Endothelial cell of umbilical vein (primary cell): ENCODE data around the gene HSF2. TPM values are rescaled to one million over a fixed set of nuclear protein-coding genes. Genes with fewer than 3 reads are reported as not detected.

Source experiments
- BruUV-seq: library from RNA; stranded (reverse); fragments of 400-500 nt; replicated peaks from 2 replicates; lab custom pipeline; 2021; lab: Mats Ljungman, UMichigan
- CTCF ChIA-PET: fragments of 300-600, 350-600 bp; sonication (Branson Sonifier 250); formaldehyde crosslinking; loops from one replicate; lab custom pipeline; 2021; ENCODE audit warnings: antibody characterized with exemption, inconsistent platforms; lab: Charles Lee
- POLR2A ChIA-PET: fragments of 300-600, 350-600 bp; sonication (Branson Sonifier 250); formaldehyde crosslinking; loops from one replicate; lab custom pipeline; 2021; ENCODE audit warnings: antibody characterized with exemption, inconsistent platforms; lab: Charles Lee
- DNase-seq: peaks from one replicate; pipeline ENCODE4 v3.0.0-alpha.2; 2011; ENCODE audit warnings: low read depth, low spot score
- FAIRE-seq: peaks from 2 replicates; lab custom pipeline; 2011; peaks lifted over from hg19 to GRCh38; lab: Jason Lieb, UNC
- H2AFZ ChIP-seq: 2 replicates; pipeline ENCODE4 v1.6.0; 2012; ENCODE audit warnings: low read depth, low read length, control low read depth, inconsistent platforms
- H3K27ac ChIP-seq: 2 replicates; pipeline ENCODE4 v1.5.1; 2011; ENCODE audit warnings: low read depth, mild to moderate bottlenecking, control low read depth, low read length, moderate library complexity; ENCODE audit not compliant: insufficient read depth
- H3K27me3 ChIP-seq, 2 experiments: 2 replicates each; pipeline versions ENCODE4 v1.6.0 to v1.6.1; 2011; ENCODE audit warnings: low read length in 2 of 2, mixed read lengths in 1 of 2; ENCODE audit not compliant: control insufficient read depth in 2 of 2, insufficient read depth in 2 of 2
- H3K36me3 ChIP-seq, 2 experiments: 2 replicates in 1 of 2; 3 replicates in 1 of 2; pipeline ENCODE4 v1.5.1; 2011; ENCODE audit warnings: low read length in 2 of 2, mild to moderate bottlenecking in 1 of 2, moderate library complexity in 1 of 2; ENCODE audit not compliant: control insufficient read depth in 2 of 2, insufficient read depth in 2 of 2; ENCODE audit errors: extremely low read depth in 1 of 2
- H3K4me1 ChIP-seq: 3 replicates; pipeline ENCODE4 v1.5.1; 2011; ENCODE audit warnings: mild to moderate bottlenecking, low read length; ENCODE audit not compliant: control insufficient read depth, insufficient read depth; ENCODE audit errors: extremely low read depth
- H3K4me2 ChIP-seq: 2 replicates; pipeline ENCODE4 v1.6.1; 2011; ENCODE audit warnings: low read length, control low read depth, mixed read lengths; ENCODE audit not compliant: insufficient read depth
- H3K4me3 ChIP-seq, 3 experiments: fragments of 200-600 bp in 1 of 3; sonication (generic), shearing (Covaris generic) in 1 of 3; replicated peaks in 1 of 3; 2 replicates each; pipeline ENCODE4 v1.5.1; 2011 to 2016; ENCODE audit warnings: control low read depth in 3 of 3, low read length in 3 of 3, mild to moderate bottlenecking in 2 of 3, inconsistent platforms in 1 of 3, low read depth in 1 of 3, moderate library complexity in 1 of 3; ENCODE audit not compliant: insufficient read depth in 1 of 3
- H3K79me2 ChIP-seq: 2 replicates; pipeline ENCODE4 v1.6.0; 2012; ENCODE audit warnings: low read length, inconsistent platforms; ENCODE audit not compliant: control insufficient read depth, insufficient read depth
- H3K9ac ChIP-seq: replicated peaks from 2 replicates; pipeline ENCODE3; 2011; ENCODE audit warnings: low read length, control low read depth; ENCODE audit not compliant: insufficient read depth; ENCODE audit errors: extremely low read depth
- H3K9me1 ChIP-seq: replicated peaks from 3 replicates; pipeline ENCODE4 v1.6.0; 2011; ENCODE audit warnings: mild to moderate bottlenecking, low read length; ENCODE audit not compliant: control insufficient read depth, insufficient read depth; ENCODE audit errors: extremely low read depth
- H3K9me3 ChIP-seq: replicated peaks from 2 replicates; pipeline ENCODE4 v1.5.1; 2012; ENCODE audit warnings: low read length, inconsistent platforms; ENCODE audit not compliant: control insufficient read depth, insufficient read depth
- H4K20me1 ChIP-seq: replicated peaks from 2 replicates; pipeline ENCODE3; 2011; ENCODE audit warnings: mild to moderate bottlenecking, low read length; ENCODE audit not compliant: control insufficient read depth, insufficient read depth; ENCODE audit errors: extremely low read depth
- CTCF ChIP-seq, 2 donors: IDR thresholded peaks; 1 replicate in 1 of 2; 2 replicates in 1 of 2; pipeline ENCODE4 v1.5.1; 2011; ENCODE audit warnings: low read length in 2 of 2, mild to moderate bottlenecking in 2 of 2, moderate library complexity in 2 of 2, control low read depth in 1 of 2, inconsistent platforms in 1 of 2, low read depth in 1 of 2; ENCODE audit not compliant: insufficient read depth in 1 of 2; ENCODE audit errors: extremely low read depth in 1 of 2
- EZH2 ChIP-seq: IDR thresholded peaks from 2 replicates; pipeline ENCODE4 v1.6.1; 2012; ENCODE audit warnings: borderline replicate concordance, low read depth, mild to moderate bottlenecking, moderate library complexity, low read length, inconsistent platforms; ENCODE audit not compliant: severe bottlenecking
- FOS ChIP-seq: IDR thresholded peaks from 2 replicates; pipeline ENCODE4 v1.6.1; 2011; ENCODE audit warnings: mild to moderate bottlenecking, low read length, moderate library complexity, borderline replicate concordance; ENCODE audit not compliant: insufficient read depth
- GATA2 ChIP-seq: IDR thresholded peaks from 2 replicates; pipeline ENCODE4 v1.7.0; 2011; ENCODE audit warnings: low read depth, mild to moderate bottlenecking, moderate library complexity, mixed read lengths, low read length; ENCODE audit not compliant: insufficient read length, insufficient read depth
- JUN ChIP-seq: IDR thresholded peaks from 2 replicates; pipeline ENCODE4 v1.6.1; 2011; ENCODE audit warnings: borderline replicate concordance, low read depth; ENCODE audit not compliant: insufficient read length, insufficient read depth
- MAX ChIP-seq: IDR thresholded peaks from 2 replicates; pipeline ENCODE4 v1.6.1; 2011; ENCODE audit not compliant: insufficient read depth, insufficient read length
- MYC ChIP-seq: IDR thresholded peaks from one replicate; pipeline ENCODE4 v1.6.1; 2011; ENCODE audit warnings: mild to moderate bottlenecking, low read depth, low read length
- POLR2A ChIP-seq: IDR thresholded peaks from 2 replicates; pipeline ENCODE4 v1.6.1; 2012; ENCODE audit warnings: low read depth, mild to moderate bottlenecking, control low read depth, low read length
- POLR2AphosphoS5 ChIP-seq: IDR thresholded peaks from 2 replicates; pipeline ENCODE4 v1.6.1; 2012; ENCODE audit warnings: low read depth, mild to moderate bottlenecking, control low read depth, low read length, moderate library complexity; ENCODE audit not compliant: insufficient read depth
- dilution Hi-C: fragments of 300-500 bp; cut with MboI; formaldehyde crosslinking; loops from one replicate; pipeline ENCODE4 v1.15.0; 2019; ENCODE audit warnings: low sequenced_read_pairs; ENCODE audit not compliant: extremely low pct_ligation_motif_present
- intact Hi-C: fragments of 100-400 bp; cut with micrococcal nuclease; formaldehyde crosslinking; loops from one replicate; pipeline ENCODE4 v1.10.0; 2022
- polyA plus RNA-seq, 4 experiments: library from polyadenylated mRNA; depleted of rRNA in 3 of 4; stranded (reverse) in 3 of 4; unstranded in 1 of 4; fragments of >200 nt; gene quantifications; 2 replicates each; pipeline versions ENCODE4 v1.2.1 to v1.2.3, GENCODE V29; 2011 to 2012; ENCODE audit warnings: missing spikeins in 1 of 4
- total RNA-seq: library from RNA; stranded (reverse); gene quantifications from 2 replicates; pipeline ENCODE4 v1.2.3, GENCODE V29; 2021

Gene HSF2
- total and polyA plus RNA-seq, 2 donors (not counting 3 experiments of a cell fraction or from before 2014, with no cell fraction given) = 8.0 to 13.3 TPM

- H3K9ac ChIP-seq = no peak overlapping the region
- no peaks in the 10 kb centered on the region for H4K20me1 ChIP-seq
- FAIRE-seq (no peak), DNase-seq (no peak)
- H3K27ac ChIP-seq = no peak overlapping the region
- CTCF ChIA-PET = no interaction called here
- no peak overlapping the region for H3K4me2 ChIP-seq
- H3K27me3 ChIP-seq = no peaks in the 10 kb centered on the region
- no peak overlapping the region for H2AFZ ChIP-seq
- no peaks in the 10 kb centered on the region for H3K4me1 ChIP-seq
- H3K36me3 ChIP-seq = peaks cover 0 to 4% of the 10 kb centered on the region in 2 experiments
- intact Hi-C loops = loop anchor here (1.0 kb wide), 1 partner anchor 9 kb away; no protein-coding TSS in a partner anchor
- POLR2A ChIA-PET = no interaction called here
- no peak overlapping the region for H3K4me3 ChIP-seq
- dilution Hi-C loops = no loop called here
- BruUV-seq = no TSS peak
- TF ChIP-seq JUN (no peak), POLR2A (no peak), EZH2 (no peak), MAX (no peak), CTCF (IDR thresholded peaks at IDR 0.05; ENCODE audit: extremely low read depth in 1 of 2, insufficient read depth in 1 of 2, low read depth in 1 of 2, low read length in 2 of 2) (no peak), MYC (no peak), GATA2 (no peak), POLR2AphosphoS5 (no peak), FOS (no peak)
- no peaks in the 10 kb centered on the region for H3K79me2 ChIP-seq
- H3K9me3 ChIP-seq = no peaks in the 10 kb centered on the region
- no peaks in the 10 kb centered on the region for H3K9me1 ChIP-seq
Observed at GRCh38 chr6:122428781-122429180, 29.3 kb downstream of the HSF2 start.
